ENCODE results near the gene ADAM29.

The ADAM29 gene

GRCh38 chr4:174882317-174882992 is 35.7 kb upstream of the ADAM29 start:
- TF ChIP-seq, protein P1, sequence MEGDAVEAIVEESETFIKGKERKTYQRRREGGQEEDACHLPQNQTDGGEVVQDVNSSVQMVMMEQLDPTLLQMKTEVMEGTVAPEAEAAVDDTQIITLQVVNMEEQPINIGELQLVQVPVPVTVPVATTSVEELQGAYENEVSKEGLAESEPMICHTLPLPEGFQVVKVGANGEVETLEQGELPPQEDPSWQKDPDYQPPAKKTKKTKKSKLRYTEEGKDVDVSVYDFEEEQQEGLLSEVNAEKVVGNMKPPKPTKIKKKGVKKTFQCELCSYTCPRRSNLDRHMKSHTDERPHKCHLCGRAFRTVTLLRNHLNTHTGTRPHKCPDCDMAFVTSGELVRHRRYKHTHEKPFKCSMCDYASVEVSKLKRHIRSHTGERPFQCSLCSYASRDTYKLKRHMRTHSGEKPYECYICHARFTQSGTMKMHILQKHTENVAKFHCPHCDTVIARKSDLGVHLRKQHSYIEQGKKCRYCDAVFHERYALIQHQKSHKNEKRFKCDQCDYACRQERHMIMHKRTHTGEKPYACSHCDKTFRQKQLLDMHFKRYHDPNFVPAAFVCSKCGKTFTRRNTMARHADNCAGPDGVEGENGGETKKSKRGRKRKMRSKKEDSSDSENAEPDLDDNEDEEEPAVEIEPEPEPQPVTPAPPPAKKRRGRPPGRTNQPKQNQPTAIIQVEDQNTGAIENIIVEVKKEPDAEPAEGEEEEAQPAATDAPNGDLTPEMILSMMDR (IDR thresholded peaks at IDR 0.05) = no peak
- DNase-seq (ENCODE audit: low spot score) = no peak
- Histone ChIP-seq H3K27ac (no peak overlapping the region), H3K4me3 (no peak overlapping the region)

DNA sequence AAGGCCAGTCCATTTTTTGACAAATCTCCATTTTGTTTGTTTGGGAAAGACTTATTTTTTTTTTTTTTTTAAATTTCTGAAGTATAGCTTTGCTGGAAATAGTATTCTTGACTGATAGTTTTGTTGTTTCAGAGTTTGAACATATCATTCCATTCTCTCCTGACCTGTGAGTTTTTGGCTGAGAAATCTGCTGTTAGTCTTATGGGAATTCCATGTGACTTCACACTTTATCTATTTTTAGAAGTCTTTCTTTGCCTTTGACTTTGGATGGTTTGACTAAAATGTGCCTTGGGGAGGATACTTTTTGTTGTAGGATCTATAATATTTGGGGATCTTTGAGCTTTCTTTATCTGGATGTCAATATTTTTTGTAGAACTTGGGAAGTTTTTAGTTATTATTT is 10.7 kb upstream of the ADAM29 start:
- H3K27ac ChIP-seq = no peak overlapping the region
- no peak overlapping the region for H3K4me3 ChIP-seq
- DNase-seq (ENCODE audit: low spot score) = no peak
- TF ChIP-seq, protein P1 (IDR thresholded peaks at IDR 0.05) = no peak

DNA sequence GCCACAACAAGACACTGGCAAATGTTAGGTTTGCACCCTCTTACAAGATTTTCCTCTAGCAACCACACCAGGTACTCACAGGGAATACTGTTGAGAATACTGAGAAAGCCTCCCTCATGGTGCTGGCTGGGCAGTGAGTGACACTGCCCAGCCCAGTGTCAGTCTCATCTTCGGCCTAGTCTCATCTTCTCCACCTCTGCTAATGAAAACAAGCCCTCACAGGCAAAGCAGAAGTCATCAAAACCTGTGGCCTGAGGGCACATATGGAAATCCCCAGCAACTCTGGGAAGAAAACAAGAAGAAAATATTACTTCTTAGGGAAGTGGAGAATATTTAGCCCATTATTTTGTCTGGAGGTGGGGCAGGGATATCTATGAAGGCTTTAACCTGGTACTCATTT is 7.9 kb upstream of the ADAM29 start:
- Histone ChIP-seq H3K27ac (no peak overlapping the region), H3K4me3 (no peak overlapping the region)
- TF ChIP-seq, protein P1 (IDR thresholded peaks at IDR 0.05) = no peak
- DNase-seq (ENCODE audit: low spot score) = no peak

- no peak overlapping the region for H3K4me3 ChIP-seq
- DNase-seq (ENCODE audit: low spot score) = no peak
- no peak overlapping the region for H3K27ac ChIP-seq
- TF ChIP-seq, protein P1 (IDR thresholded peaks at IDR 0.05) = no peak
These were observed 5.1 kb upstream of the ADAM29 start for GRCh38 chr4:174912919-174913543.

DNA sequence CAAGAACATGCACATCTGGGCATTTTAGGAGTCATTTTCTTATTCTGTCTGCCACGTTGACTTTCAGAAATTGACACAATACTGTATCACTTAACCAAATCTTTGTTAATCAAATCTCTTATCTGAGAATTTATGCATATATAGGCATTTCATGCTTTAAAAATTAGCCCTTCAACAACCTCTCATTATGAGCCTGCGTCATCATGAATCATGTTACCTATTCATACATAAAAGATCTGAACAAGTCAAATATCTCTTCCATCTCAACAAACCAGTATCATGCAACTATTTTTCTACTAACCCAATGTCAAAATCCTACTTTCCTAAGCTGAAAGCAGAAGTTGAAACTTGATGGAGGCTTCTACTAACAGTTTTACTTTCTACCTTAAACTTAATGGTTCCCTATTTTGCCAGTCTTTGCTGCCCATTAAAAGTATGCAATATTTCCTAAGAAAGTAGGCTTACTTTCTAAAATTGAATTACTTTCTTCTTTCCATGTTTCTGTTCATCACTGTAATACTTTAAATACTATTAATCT is 1.8 kb downstream of the ADAM29 start:
- Histone ChIP-seq H3K4me3 (no peak overlapping the region), H3K27ac (no peak overlapping the region)
- TF ChIP-seq, protein P1 (IDR thresholded peaks at IDR 0.05) = no peak
- no peak for DNase-seq (ENCODE audit: low spot score)

GRCh38 chr4:174926958-174927357 is 8.8 kb downstream of the ADAM29 start:
- TF ChIP-seq, protein P1 (IDR thresholded peaks at IDR 0.05) = no peak
- no peak overlapping the region for H3K4me3 ChIP-seq
- no peak for DNase-seq (ENCODE audit: low spot score)
- H3K27ac ChIP-seq = no peak overlapping the region

- no peak overlapping the region for H3K4me3 ChIP-seq
- no peak overlapping the region for H3K27ac ChIP-seq
- DNase-seq (ENCODE audit: low spot score) = no peak
- TF ChIP-seq, protein P1 (IDR thresholded peaks at IDR 0.05) = no peak
These were observed 10.0 kb downstream of the ADAM29 start for GRCh38 chr4:174928174-174928573.
